ENCODE results near the gene EXOC3. TPM values are rescaled to one million over a fixed set of nuclear protein-coding genes. Genes with fewer than 3 reads are reported as not detected.

EXOC3 gene
- polyA plus RNA-seq, 3 donors = 33.2 to 59.7 (median 53.8) TPM

- Mint-ChIP-seq H3K4me3 (no peak overlapping the region), H3K36me3 (no peaks in the 10 kb centered on the region), H3K27me3 (ENCODE audit: low read depth in 3 of 3) (peaks cover 12 to 17% (median 13%) of the 10 kb centered on the region in 3 donors), H3K4me1 (no peaks in the 10 kb centered on the region), H3K27ac (no peak overlapping the region), H3K9me3 (peaks cover 0 to 4% (median 0%) of the 10 kb centered on the region in 7 donors)
- intact Hi-C loops (cut with micrococcal nuclease) = loop anchor here in 1 of 2 donors (2.0 kb wide), 1 partner anchor 114 kb away; no protein-coding TSS in a partner anchor
- Histone ChIP-seq H3K4me3 (replicated peaks in 1 of 3; ENCODE audit: low read depth in 2 of 3, low read length in 3 of 3) (no peak overlapping the region), H3K4me1 (ENCODE audit: control insufficient read depth in 1 of 2, insufficient read depth in 2 of 2, low read length in 2 of 2) (no peaks in the 10 kb centered on the region), H3K9ac (ENCODE audit: insufficient read depth, low read length, poor library complexity, severe bottlenecking) (no peak overlapping the region), H3K4me2 (replicated peaks; ENCODE audit: extremely low read depth, low read length, poor library complexity, severe bottlenecking) (no peak overlapping the region), H3K9me3 (replicated peaks in 1 of 2; ENCODE audit: control insufficient read depth in 1 of 2, insufficient read depth in 1 of 2, low read length in 2 of 2) (no peaks in the 10 kb centered on the region), H3K79me2 (ENCODE audit: insufficient read depth, low read length) (no peaks in the 10 kb centered on the region), H3K27ac (ENCODE audit: low read depth in 1 of 2, low read length in 2 of 2) (no peak overlapping the region), H3K36me3 (replicated peaks in 1 of 2; ENCODE audit: control insufficient read depth in 1 of 2, insufficient read depth in 2 of 2, low read length in 2 of 2) (no peaks in the 10 kb centered on the region), H4K20me1 (ENCODE audit: insufficient read depth, low read length) (no peaks in the 10 kb centered on the region), H3K27me3 (ENCODE audit: control insufficient read depth in 2 of 2, insufficient read depth in 2 of 2, low read length in 2 of 2) (no peaks in the 10 kb centered on the region), H2AFZ (ENCODE audit: insufficient read depth, low read depth, low read length, poor library complexity, severe bottlenecking) (no peak overlapping the region)
- WGBS (ENCODE audit: insufficient coverage) = 40% methylated on average over 13 of the region's 18 CpGs
- peak in 2 of 3 donors; percentile 29 to 64 for DNase-seq
- TF ChIP-seq CTCF (IDR thresholded peaks at IDR 0.05) = peak; percentile 28
These were observed 11.8 kb upstream of the EXOC3 start for GRCh38 chr5:431001-431710.

GRCh38 chr5:431711-432050, 11.3 kb upstream of the EXOC3 start:
- Histone ChIP-seq H3K4me1 (ENCODE audit: control insufficient read depth in 1 of 2, insufficient read depth in 2 of 2, low read length in 2 of 2) (no peaks in the 10 kb centered on the region), H3K9ac (ENCODE audit: insufficient read depth, low read length, poor library complexity, severe bottlenecking) (no peak overlapping the region), H3K27ac (ENCODE audit: low read depth in 1 of 2, low read length in 2 of 2) (no peak overlapping the region), H4K20me1 (ENCODE audit: insufficient read depth, low read length) (no peaks in the 10 kb centered on the region), H3K9me3 (replicated peaks in 1 of 2; ENCODE audit: control insufficient read depth in 1 of 2, insufficient read depth in 1 of 2, low read length in 2 of 2) (no peaks in the 10 kb centered on the region), H3K79me2 (ENCODE audit: insufficient read depth, low read length) (no peaks in the 10 kb centered on the region), H3K36me3 (replicated peaks in 1 of 2; ENCODE audit: control insufficient read depth in 1 of 2, insufficient read depth in 2 of 2, low read length in 2 of 2) (no peaks in the 10 kb centered on the region), H3K4me2 (replicated peaks; ENCODE audit: extremely low read depth, low read length, poor library complexity, severe bottlenecking) (no peak overlapping the region), H2AFZ (ENCODE audit: insufficient read depth, low read depth, low read length, poor library complexity, severe bottlenecking) (no peak overlapping the region), H3K4me3 (replicated peaks in 1 of 3; ENCODE audit: low read depth in 2 of 3, low read length in 3 of 3) (no peak overlapping the region), H3K27me3 (ENCODE audit: control insufficient read depth in 2 of 2, insufficient read depth in 2 of 2, low read length in 2 of 2) (no peaks in the 10 kb centered on the region)
- 94% methylated on average over 2 of the region's 4 CpGs for WGBS (ENCODE audit: insufficient coverage)
- TF ChIP-seq CTCF (IDR thresholded peaks at IDR 0.05) = no peak
- Mint-ChIP-seq H3K9me3 (peaks cover 0 to 4% (median 0%) of the 10 kb centered on the region in 7 donors), H3K27ac (no peak overlapping the region), H3K36me3 (no peaks in the 10 kb centered on the region), H3K4me3 (no peak overlapping the region), H3K4me1 (no peaks in the 10 kb centered on the region), H3K27me3 (ENCODE audit: low read depth in 3 of 3) (peaks cover 8 to 14% (median 13%) of the 10 kb centered on the region in 3 donors)
- DNase-seq = no peak
- intact Hi-C loops (cut with micrococcal nuclease) = loop anchor here in 1 of 2 donors (2.0 kb wide), 1 partner anchor 115 kb away; no protein-coding TSS in a partner anchor
